Neutrophil (primary cell): Measurements from ENCODE around the gene PIGC.
A peak's percentile ranks its signal among the peaks of the same experiment; 100 is the strongest.

ENCODE experiments used
- H3K27ac ChIP-seq: fragments of 200-600 bp; sonication (generic); 2 replicates; pipeline ENCODE4 v1.5.1; 2016; ENCODE audit warnings: mild to moderate bottlenecking, moderate library complexity
- H3K27me3 ChIP-seq: fragments of 200-600 bp; sonication (generic); 2 replicates; pipeline ENCODE4 v1.6.0; 2016; ENCODE audit warnings: mild to moderate bottlenecking
- H3K36me3 ChIP-seq: fragments of 200-600 bp; sonication (generic); 2 replicates; pipeline ENCODE4 v1.5.1; 2017
- H3K4me1 ChIP-seq, 2 experiments: fragments of 200-600 bp in 1 of 2; sonication (generic) in 1 of 2; 1 replicate in 1 of 2; 2 replicates in 1 of 2; pipeline versions ENCODE4 v1.5.1 to v1.6.1; 2013 to 2016; ENCODE audit warnings: low read depth in 1 of 2, low read length in 1 of 2, mild to moderate bottlenecking in 1 of 2, moderate library complexity in 1 of 2; ENCODE audit not compliant: control insufficient read depth in 1 of 2, insufficient read depth in 1 of 2
- H3K4me3 ChIP-seq, 2 experiments: fragments of 200-600 bp in 1 of 2; sonication (generic) in 1 of 2; 1 replicate in 1 of 2; 2 replicates in 1 of 2; pipeline ENCODE4 v1.5.1; 2013 to 2016; ENCODE audit warnings: low read depth in 1 of 2, low read length in 1 of 2, mild to moderate bottlenecking in 1 of 2, moderate library complexity in 1 of 2
- H3K9me3 ChIP-seq: fragments of 200-600 bp; sonication (generic); 2 replicates; pipeline ENCODE4 v1.5.1; 2016
- CTCF ChIP-seq: fragments of 200-600 bp; sonication (generic); IDR thresholded peaks from 2 replicates; pipeline ENCODE4 v1.5.1; 2016; ENCODE audit warnings: antibody characterized with exemption

PIGC gene

GRCh38 chr1:172480431-172480830, 36.6 kb upstream of the PIGC start:
- H3K4me3 ChIP-seq: no peak overlapping the region
- peaks cover 7 to 23% of the 10 kb centered on the region in 2 experiments for H3K4me1 ChIP-seq
- no peaks in the 10 kb centered on the region for H3K27me3 ChIP-seq
- TF ChIP-seq CTCF: no peak
- H3K36me3 ChIP-seq: no peaks in the 10 kb centered on the region
- no peaks in the 10 kb centered on the region for H3K9me3 ChIP-seq
- no peak overlapping the region for H3K27ac ChIP-seq

GRCh38 chr1:172478485-172478884, 34.6 kb upstream of the PIGC start:
- Histone ChIP-seq H3K4me1 (peaks cover 24 to 34% of the 10 kb centered on the region in 2 experiments), H3K36me3 (no peaks in the 10 kb centered on the region), H3K27ac (no peak overlapping the region), H3K4me3 (no peak overlapping the region), H3K9me3 (no peaks in the 10 kb centered on the region), H3K27me3 (no peaks in the 10 kb centered on the region)
- no peak for TF ChIP-seq CTCF

- TF ChIP-seq CTCF: no peak
- Histone ChIP-seq H3K27ac (no peak overlapping the region), H3K4me1 (peaks cover 29 to 37% of the 10 kb centered on the region in 2 experiments), H3K4me3 (no peak overlapping the region), H3K9me3 (no peaks in the 10 kb centered on the region), H3K27me3 (no peaks in the 10 kb centered on the region), H3K36me3 (no peaks in the 10 kb centered on the region)
Observed at GRCh38 chr1:172477741-172478140, 33.9 kb upstream of the PIGC start.

DNA sequence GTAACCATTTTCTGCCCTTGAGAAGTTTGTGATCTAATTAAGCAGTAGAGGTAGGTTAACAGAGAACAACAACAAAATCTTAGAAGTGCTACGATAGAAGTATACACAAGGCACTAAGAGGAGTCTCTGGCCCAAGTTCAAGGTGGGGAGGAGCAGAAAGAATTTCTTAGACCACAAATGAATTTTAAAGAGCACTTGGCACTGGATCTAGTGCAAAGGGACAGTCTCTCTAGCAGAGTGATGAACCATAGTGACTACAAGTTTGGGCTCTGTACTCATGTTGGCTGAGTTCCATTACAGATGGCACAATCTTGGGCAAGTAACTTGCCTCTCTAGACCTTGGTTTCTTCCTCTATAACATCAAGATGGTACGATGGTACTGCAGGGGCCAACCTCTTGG, 33.3 kb upstream of the PIGC start:
- no peak overlapping the region for H3K27ac ChIP-seq
- H3K9me3 ChIP-seq: no peaks in the 10 kb centered on the region
- H3K4me1 ChIP-seq: peaks cover 34 to 42% of the 10 kb centered on the region in 2 experiments
- H3K4me3 ChIP-seq: no peak overlapping the region
- TF ChIP-seq CTCF: no peak
- no peaks in the 10 kb centered on the region for H3K36me3 ChIP-seq
- H3K27me3 ChIP-seq: no peaks in the 10 kb centered on the region

DNA sequence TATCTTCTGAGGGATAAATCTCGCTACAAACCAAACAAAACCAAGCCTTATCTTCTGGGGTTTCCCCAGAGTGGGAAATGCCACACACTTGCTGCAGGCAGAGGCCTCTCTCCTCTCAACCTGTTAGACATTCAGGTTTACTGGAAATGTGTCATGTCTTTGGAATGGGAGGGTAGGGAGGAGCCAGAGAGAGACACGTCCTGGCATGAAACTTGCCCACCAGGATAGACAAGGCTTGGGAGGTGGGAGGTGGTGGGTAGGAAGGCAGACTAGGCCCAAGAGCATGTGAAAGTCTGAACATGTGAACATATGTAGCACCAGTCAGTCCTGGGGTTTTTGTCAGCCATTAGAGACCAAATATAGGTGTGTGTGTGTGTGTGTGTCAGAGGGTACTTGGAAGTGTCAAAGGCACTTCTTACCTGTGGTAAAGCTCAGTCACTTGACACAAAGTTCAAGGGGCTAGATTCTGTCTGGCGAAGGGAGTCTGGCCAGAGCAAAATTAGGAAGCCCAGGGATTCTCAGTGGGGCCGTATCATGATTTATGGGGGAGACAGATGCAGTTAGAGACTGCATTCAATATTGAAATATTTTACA, 32.4 kb upstream of the PIGC start:
- Histone ChIP-seq H3K9me3 (no peaks in the 10 kb centered on the region), H3K36me3 (no peaks in the 10 kb centered on the region), H3K27me3 (no peaks in the 10 kb centered on the region), H3K4me3 (no peak overlapping the region), H3K4me1 (peaks cover 39 to 50% of the 10 kb centered on the region in 2 experiments), H3K27ac (peak overlapping the region; percentile 42)
- TF ChIP-seq CTCF: no peak
